Activated effector memory CD4-positive, alpha-beta T cell treated with Interleukin-2 at 50 U/mL for 16 hours (primary cell): Measurements from ENCODE around the gene MUC5AC.

Source experiments
- DNase-seq: peaks from one replicate; pipeline ENCODE4 v3.0.0-alpha.2; 2020

Gene MUC5AC

GRCh38 chr11:1227551-1228100 lies 69.9 kb downstream of the MUC5AC start:
- DNase-seq = no peak

GRCh38 chr11:1228101-1228821 lies 70.5 kb downstream of the MUC5AC start:
- no peak for DNase-seq

GRCh38 chr11:1228921-1229451 lies 71.2 kb downstream of the MUC5AC start:
- no peak for DNase-seq

- no peak for DNase-seq
These were observed 71.8 kb downstream of the MUC5AC start for GRCh38 chr11:1229471-1230120.

- DNase-seq = no peak
These were observed 72.3 kb downstream of the MUC5AC start for GRCh38 chr11:1230121-1230455.

- no peak for DNase-seq
These were observed 73.0 kb downstream of the MUC5AC start for GRCh38 chr11:1230456-1231395.

GRCh38 chr11:1231396-1232020 lies 73.8 kb downstream of the MUC5AC start:
- DNase-seq = no peak

GRCh38 chr11:1232021-1232882 lies 74.5 kb downstream of the MUC5AC start:
- no peak for DNase-seq

- no peak for DNase-seq
These were observed 75.1 kb downstream of the MUC5AC start for GRCh38 chr11:1232883-1233321.

GRCh38 chr11:1233351-1234053 lies 75.7 kb downstream of the MUC5AC start:
- DNase-seq = no peak

GRCh38 chr11:1234054-1234720 lies 76.4 kb downstream of the MUC5AC start:
- no peak for DNase-seq

GRCh38 chr11:1234771-1235305 lies 77.1 kb downstream of the MUC5AC start:
- no peak for DNase-seq

GRCh38 chr11:1235306-1235900 lies 77.7 kb downstream of the MUC5AC start:
- no peak for DNase-seq

- no peak for DNase-seq
These were observed 78.2 kb downstream of the MUC5AC start for GRCh38 chr11:1235901-1236315.

GRCh38 chr11:1236316-1237127 lies 78.8 kb downstream of the MUC5AC start:
- DNase-seq = no peak

- DNase-seq = no peak
These were observed 79.4 kb downstream of the MUC5AC start for GRCh38 chr11:1237128-1237580.

GRCh38 chr11:1237851-1238250 lies 80.1 kb downstream of the MUC5AC start:
- DNase-seq = no peak
